Heart left ventricle (tissue), 16 donors: ENCODE measurements around the gene GOLGB1. TPM values are rescaled to one million over a fixed set of nuclear protein-coding genes. Genes with fewer than 3 reads are reported as not detected.

Source experiments
- ATAC-seq, 4 donors: fragments of 200-7000 bp; cut with Tn5 transposase; one replicate each; pipeline ENCODE4 v1.9.1; 2020 to 2022; ENCODE audit warnings: moderate library complexity in 4 of 4, mild to moderate bottlenecking in 3 of 4, moderate number of reproducible peaks in 1 of 4
- DNase-seq, 5 donors: peaks; one replicate each; pipeline ENCODE4 v3.0.0-alpha.2; 2020
- H3K27ac ChIP-seq, 12 donors: fragments of 200-600 bp; sonication (generic) in 4 of 12; one replicate each; pipeline versions ENCODE4 v1.5.0 to v1.8.0; 2016 to 2022; ENCODE audit warnings: mild to moderate bottlenecking in 2 of 12
- H3K27me3 ChIP-seq, 9 donors: fragments of 200-600 bp; sonication (generic) in 2 of 9; one replicate each; pipeline versions ENCODE4 v1.5.1 to v1.8.0; 2016 to 2022; ENCODE audit warnings: mild to moderate bottlenecking in 3 of 9
- H3K36me3 ChIP-seq, 9 donors: fragments of 200-600 bp; sonication (generic) in 2 of 9; one replicate each; pipeline versions ENCODE4 v1.5.0 to v1.8.0; 2018 to 2022; ENCODE audit warnings: mild to moderate bottlenecking in 2 of 9
- H3K4me1 ChIP-seq, 12 donors: fragments of 200-600 bp; sonication (generic) in 4 of 12; one replicate each; pipeline versions ENCODE4 v1.5.0 to v1.8.0; 2016 to 2022; ENCODE audit warnings: mild to moderate bottlenecking in 3 of 12
- H3K4me3 ChIP-seq, 12 donors: fragments of 200-600 bp; sonication (generic) in 4 of 12; one replicate each; pipeline versions ENCODE4 v1.5.0 to v1.8.0; 2017 to 2022; ENCODE audit warnings: mild to moderate bottlenecking in 9 of 12, moderate library complexity in 4 of 12
- H3K9me3 ChIP-seq, 12 donors: fragments of 200-600 bp; sonication (generic) in 4 of 12; one replicate each; pipeline versions ENCODE4 v1.5.0 to v1.8.0; 2016 to 2022; ENCODE audit warnings: mild to moderate bottlenecking in 1 of 12
- CTCF ChIP-seq, 12 donors: fragments of 200-600 bp; sonication (generic) in 4 of 12; IDR thresholded peaks; one replicate each; pipeline versions ENCODE4 v1.5.0 to v1.8.0; 2018 to 2022; ENCODE audit warnings: antibody characterized with exemption in 12 of 12, mild to moderate bottlenecking in 5 of 12
- POLR2A ChIP-seq, 2 donors: fragments of 450-650 bp; IDR thresholded peaks; one replicate each; pipeline ENCODE4 v1.6.1; 2017; ENCODE audit warnings: antibody characterized with exemption in 2 of 2, mild to moderate bottlenecking in 2 of 2, moderate library complexity in 2 of 2
- WGBS, 4 donors: extraction: QIAGEN DNeasy Blood & Tissue Kit in 2 of 4; methylation state at CpG; one replicate each; pipeline versions ENCODE4 v1.1.5 to v1.1.7; 2013 to 2018; 5-methylcytosine and 5-hydroxymethylcytosine counted together
- intact Hi-C, 10 donors: fragments of 100-400 bp; cut with DNase I; formaldehyde crosslinking; loops; one replicate each; pipeline versions ENCODE4 v1.11.1 to v1.14.2; 2022
- polyA plus RNA-seq, 2 donors: library from polyadenylated mRNA; stranded (reverse); fragments of 200-250 nt; gene quantifications; one replicate each; pipeline ENCODE4 v1.2.3, GENCODE V29; 2013
- total RNA-seq, 9 donors: library from RNA; depleted of rRNA in 2 of 9; stranded (reverse); fragments of >200 nt in 2 of 9; fragmentation: NEBNext Ultra II Directional in 3 of 9; extraction: Animal tissue kit (Norgen Biotek cat#: 25700) in 3 of 9; gene quantifications; one replicate each; pipeline versions ENCODE4 v1.1.0 to v1.2.4, GENCODE V29; 2016 to 2023
- donor health status: ischemic (EF 13 %, LVEDD 7.1; RV severe dilation, severe dysfunction).
- donor health status: healthy with polysubstance abuse.
- donor health status: DM: no; HTN: yes; CAD: no.
- donor health status: DM: no; HTN: no; CAD: no.
- donor health status: ischemic (EF 25% LVEDD 6.9; RV normal size, moderate dysfunction).
- donor health status: ischemic (EF 25% LVEDD 5.7; RV mildly dilated, moderate dysfunction).
- donor health status: healthy.
- donor health status: DM: yes; HTN: yes; CAD: no.
- donor health status: ischemic (EF 35%, LVEDD 5.7; RV mildly dilated, moderate dysfunction).
- donor health status: nonischemic (EF 11% LVEDD 7.7; RV severe dilation, severe dysfunction).
- donor health status: DM: yes; HTN: yes; CAD: no.
- donor health status: PGD.
- donor health status: ischemic (EF 29% LVEDD 5.4; RV normal size, mild dysfunction).
- donor health status: nonischemic (EF 23%, LVEDD 6.1; RV moderate dilation, normal function).

Gene GOLGB1
- total and polyA plus RNA-seq, 11 donors = 14.4 to 90.9 (median 44.1) TPM

- no peaks in the 10 kb centered on the region for H3K4me1 ChIP-seq
- ATAC-seq (no peak), DNase-seq (no peak)
- peaks cover 0 to 55% (median 47%) of the 10 kb centered on the region in 9 donors for H3K36me3 ChIP-seq
- no peak overlapping the region for H3K27ac ChIP-seq
- no peaks in the 10 kb centered on the region for H3K27me3 ChIP-seq
- TF ChIP-seq POLR2A (IDR thresholded peaks at IDR 0.05) (no peak), CTCF (IDR thresholded peaks at IDR 0.05) (no peak)
- WGBS, 4 donors = 94 to 99% (median 97%) methylated on average over 1 of the region's 1 CpG
- intact Hi-C loops = no loop called here
- H3K9me3 ChIP-seq = no peaks in the 10 kb centered on the region
- H3K4me3 ChIP-seq = no peak overlapping the region
These were observed 19.7 kb upstream of the GOLGB1 start for GRCh38 chr3:121769246-121769645.

- TF ChIP-seq CTCF (IDR thresholded peaks at IDR 0.05) (no peak), POLR2A (IDR thresholded peaks at IDR 0.05) (no peak)
- WGBS, 4 donors = 94 to 97% (median 97%) methylated on average over 2 of the region's 2 CpGs
- Histone ChIP-seq H3K4me1 (no peaks in the 10 kb centered on the region), H3K9me3 (no peaks in the 10 kb centered on the region), H3K27ac (no peak overlapping the region), H3K27me3 (no peaks in the 10 kb centered on the region), H3K36me3 (peaks cover 0 to 47% (median 42%) of the 10 kb centered on the region in 9 donors), H3K4me3 (no peak overlapping the region)
- DNase-seq (no peak), ATAC-seq (no peak)
- intact Hi-C loops = no loop called here
These were observed 18.9 kb upstream of the GOLGB1 start for GRCh38 chr3:121768452-121768851.

GRCh38 chr3:121759541-121760202 lies 10.1 kb upstream of the GOLGB1 start:
- no peaks in the 10 kb centered on the region for H3K9me3 ChIP-seq
- no peaks in the 10 kb centered on the region for H3K36me3 ChIP-seq
- intact Hi-C loops = no loop called here
- peaks cover 0 to 25% (median 0%) of the 10 kb centered on the region in 12 donors for H3K4me1 ChIP-seq
- no peaks in the 10 kb centered on the region for H3K27me3 ChIP-seq
- no peak overlapping the region for H3K4me3 ChIP-seq
- peak overlapping the region in 1 of 12 donors; percentile 30 for H3K27ac ChIP-seq
- DNase-seq = no peak
- WGBS, 4 donors = 63 to 73% (median 66%) methylated on average over 3 of the region's 3 CpGs
- TF ChIP-seq POLR2A (IDR thresholded peaks at IDR 0.05) = no peak
- TF ChIP-seq CTCF (IDR thresholded peaks at IDR 0.05) = no peak
- ATAC-seq = no peak

- ATAC-seq (no peak), DNase-seq (no peak)
- Histone ChIP-seq H3K27me3 (no peaks in the 10 kb centered on the region), H3K36me3 (no peaks in the 10 kb centered on the region), H3K27ac (no peak overlapping the region), H3K4me3 (no peak overlapping the region), H3K9me3 (no peaks in the 10 kb centered on the region), H3K4me1 (peaks cover 0 to 25% (median 0%) of the 10 kb centered on the region in 12 donors)
- intact Hi-C loops = no loop called here
- WGBS, 4 donors = 28 to 63% (median 39%) methylated on average over 1 of the region's 1 CpG
- TF ChIP-seq CTCF (IDR thresholded peaks at IDR 0.05) (no peak), POLR2A (IDR thresholded peaks at IDR 0.05) (no peak)
These were observed 9.3 kb upstream of the GOLGB1 start for GRCh38 chr3:121758727-121759450.
